HG03196 (cell line): ENCODE measurements around the gene DIS3L2.
"Not testable (repeated sequence)": the region's sequence is repeated elsewhere in the genome, so short reads cannot be mapped to it uniquely, and the experiment has no call there.

Source experiments
- ATAC-seq: cut with Tn5 transposase; IDR thresholded peaks from one replicate; pipeline ENCODE4 v1.9.1; 2021; ENCODE audit not compliant: unreplicated experiment

The DIS3L2 gene

DNA sequence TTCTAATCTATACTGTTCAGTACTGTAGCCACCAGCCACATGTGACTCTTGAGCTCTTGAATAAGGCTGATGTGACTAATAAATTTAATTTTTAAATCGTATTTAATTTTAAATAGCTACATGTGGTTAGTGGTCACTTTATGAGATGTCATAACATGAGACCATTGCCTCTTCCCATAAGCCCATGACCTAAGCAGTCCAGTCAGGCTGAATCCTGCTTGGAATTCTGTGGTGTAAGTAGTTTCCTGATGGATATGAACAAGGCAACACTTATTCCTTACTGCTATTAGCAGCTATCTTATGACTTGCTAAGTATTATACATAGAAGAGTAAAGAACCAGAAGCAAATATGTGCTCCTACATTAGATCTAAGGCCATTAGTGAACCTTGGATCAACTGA lies 150.0 kb downstream of the DIS3L2 start:
- ATAC-seq: no peak

- ATAC-seq: no peak
Observed at GRCh38 chr2:232113821-232114220, 152.3 kb downstream of the DIS3L2 start.

GRCh38 chr2:232115728-232116361 lies 154.3 kb downstream of the DIS3L2 start:
- ATAC-seq: not testable (repeated sequence)

- ATAC-seq: no peak
Observed at GRCh38 chr2:232116852-232117251, 155.3 kb downstream of the DIS3L2 start.

GRCh38 chr2:232117413-232117812 lies 155.9 kb downstream of the DIS3L2 start:
- no peak for ATAC-seq

DNA sequence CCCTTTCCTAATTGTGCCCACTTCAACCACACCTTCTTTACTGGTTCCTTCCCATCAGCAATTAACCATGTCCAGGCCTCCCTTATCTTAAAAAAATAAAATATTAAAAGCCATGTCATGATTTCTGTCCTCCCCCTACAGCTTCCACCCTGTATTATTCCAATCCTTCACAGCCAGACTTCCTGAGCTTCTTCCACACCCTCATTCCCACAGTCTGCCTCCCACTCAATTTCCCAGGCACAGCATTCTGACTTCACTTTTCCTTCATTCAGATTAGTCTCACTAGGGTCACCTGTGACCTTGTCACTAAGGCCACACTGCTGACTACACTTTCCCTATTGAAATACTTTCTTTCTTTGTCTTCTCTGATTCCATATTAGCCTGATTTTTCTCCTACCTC lies 159.4 kb downstream of the DIS3L2 start:
- no peak for ATAC-seq

- ATAC-seq: no peak
Observed at GRCh38 chr2:232124309-232124708, 162.8 kb downstream of the DIS3L2 start.

DNA sequence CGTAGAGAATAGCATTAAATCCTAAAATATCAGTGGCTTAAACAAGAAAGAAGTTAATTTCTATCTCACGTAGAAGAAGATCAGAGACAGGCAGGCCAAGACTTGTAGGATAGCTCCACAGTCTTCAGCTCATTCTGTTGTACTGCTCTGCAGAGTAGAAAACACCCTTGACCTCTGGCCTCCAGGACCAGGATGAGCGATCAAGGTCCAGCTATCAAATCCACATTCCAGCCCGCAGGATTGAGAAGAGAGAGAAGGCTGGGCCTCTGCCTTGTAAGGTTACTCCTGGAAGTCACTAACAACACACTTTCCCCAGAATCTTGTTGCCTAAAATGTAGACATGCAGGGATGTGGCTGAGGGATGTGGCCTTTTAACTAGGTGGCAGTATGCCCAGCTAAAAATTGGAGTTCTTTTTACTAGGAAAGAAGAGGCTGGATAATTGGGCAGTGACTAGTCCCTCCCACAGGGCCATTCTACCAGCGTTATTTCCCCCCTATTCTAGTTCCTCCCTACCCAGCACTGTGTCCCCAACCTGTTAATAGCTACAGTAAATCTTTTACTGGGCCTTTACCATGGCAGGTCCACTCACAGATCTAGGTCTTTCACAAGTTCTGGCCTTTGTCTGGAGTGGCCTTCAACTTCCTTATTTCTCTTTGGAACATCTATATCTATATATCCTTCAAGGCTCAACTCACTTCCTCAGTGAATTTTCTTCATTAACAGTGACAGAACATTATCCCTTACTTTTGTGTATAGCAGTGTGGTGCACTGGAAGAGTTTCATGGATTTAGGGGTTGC lies 165.0 kb downstream of the DIS3L2 start:
- ATAC-seq: no peak

DNA sequence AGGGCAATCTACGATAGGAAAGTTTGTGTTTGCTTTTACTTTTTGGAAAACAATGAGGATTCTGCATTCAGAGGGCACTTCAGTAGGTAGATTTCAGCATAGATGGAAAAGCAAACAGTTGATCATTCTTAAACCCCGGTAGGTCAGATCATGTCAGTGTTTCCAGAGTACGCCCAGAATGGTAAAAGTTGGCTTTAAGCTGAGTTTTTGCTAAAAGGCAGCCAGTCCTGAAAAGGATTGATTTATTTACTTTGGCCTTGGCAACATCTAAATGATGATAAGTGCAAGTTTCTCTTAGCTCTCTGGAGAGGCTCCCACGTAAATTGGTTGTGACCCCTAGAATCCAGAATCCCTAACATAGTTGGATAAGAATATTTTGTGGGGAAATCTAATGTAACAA lies 168.0 kb downstream of the DIS3L2 start:
- no peak for ATAC-seq

DNA sequence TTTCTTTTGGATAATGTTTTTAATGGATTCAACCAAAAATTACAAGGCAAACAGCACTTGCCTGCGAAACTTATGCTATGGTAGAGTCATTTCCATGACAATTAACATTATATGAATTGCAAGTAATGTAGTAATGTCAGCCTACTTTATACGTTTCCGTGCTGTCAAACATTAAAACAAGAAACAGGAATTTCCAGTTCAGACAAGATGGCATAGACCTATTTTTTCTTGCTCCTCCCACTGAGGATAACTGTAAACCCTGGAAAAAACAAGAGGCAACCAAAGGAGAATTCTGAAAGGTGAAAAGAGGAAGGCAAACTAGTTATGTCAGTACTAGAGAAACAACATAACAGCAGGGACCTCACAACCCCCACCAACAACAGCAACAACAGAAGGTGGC lies 170.7 kb downstream of the DIS3L2 start:
- ATAC-seq: no peak

DNA sequence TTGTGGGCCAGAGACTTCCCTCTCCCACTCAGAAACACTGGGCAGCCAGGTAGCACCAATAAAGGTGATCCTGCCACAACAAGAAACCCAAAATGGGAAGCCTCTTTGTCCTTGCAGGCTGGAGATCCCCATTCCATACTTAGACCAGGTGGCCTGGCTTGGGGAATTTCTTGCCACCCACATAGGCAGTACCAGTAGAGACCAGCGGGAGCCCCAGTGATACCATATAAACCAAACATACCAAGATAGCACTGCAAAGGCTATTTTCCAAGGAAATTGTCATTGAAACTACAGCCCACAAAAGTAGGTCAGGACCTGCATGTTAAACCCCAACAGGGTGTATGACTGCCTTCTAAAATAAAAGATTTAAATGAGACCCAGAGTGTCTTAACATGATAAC lies 171.6 kb downstream of the DIS3L2 start:
- no peak for ATAC-seq

- no peak for ATAC-seq
Observed at GRCh38 chr2:232134939-232135338, 173.4 kb downstream of the DIS3L2 start.

- no peak for ATAC-seq
Observed at GRCh38 chr2:232137356-232138147, 176.0 kb downstream of the DIS3L2 start.

- ATAC-seq: no peak
Observed at GRCh38 chr2:232138441-232138840, 176.9 kb downstream of the DIS3L2 start.

- no peak for ATAC-seq
Observed at GRCh38 chr2:232139171-232139594, 177.7 kb downstream of the DIS3L2 start.

- no peak for ATAC-seq
Observed at GRCh38 chr2:232139786-232140562, 178.5 kb downstream of the DIS3L2 start.

DNA sequence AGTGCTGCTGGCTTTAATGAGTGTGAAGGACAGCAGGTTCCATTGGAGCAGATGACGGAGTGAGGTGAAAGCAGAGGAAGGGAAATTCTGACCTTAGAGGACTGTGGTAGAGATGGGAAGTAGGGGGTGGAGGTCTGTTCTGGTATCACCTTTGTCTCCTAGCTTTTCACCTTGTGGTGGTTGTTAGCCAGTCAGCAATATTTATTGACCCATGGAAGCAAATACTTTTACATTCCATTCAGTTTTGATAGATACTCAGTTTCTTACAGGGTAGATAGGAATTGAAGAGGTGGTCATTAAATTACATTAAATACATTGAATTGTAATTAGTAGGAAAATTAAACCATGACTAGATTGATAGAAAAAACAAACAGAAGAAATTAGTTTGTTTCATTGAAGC lies 180.1 kb downstream of the DIS3L2 start:
- no peak for ATAC-seq

GRCh38 chr2:232142049-232142448 lies 180.5 kb downstream of the DIS3L2 start:
- ATAC-seq: no peak

- ATAC-seq: no peak
Observed at GRCh38 chr2:232142502-232142901, 181.0 kb downstream of the DIS3L2 start.

GRCh38 chr2:232146294-232146693 lies 184.8 kb downstream of the DIS3L2 start:
- ATAC-seq: no peak
